GM12878 (cell line): ENCODE data around the gene BHLHE41. TPM values are rescaled to one million over a fixed set of nuclear protein-coding genes. Genes with fewer than 3 reads are reported as not detected.

Source experiments
- ATAC-seq: fragments of 200-7000 bp; cut with Tn5 transposase; 3 replicates; pipeline ENCODE4 v1.9.1; 2020; ENCODE audit warnings: mild to moderate bottlenecking, moderate library complexity
- BruUV-seq: library from RNA; stranded (reverse); fragments of 400-500 nt; replicated peaks from 2 replicates; lab custom pipeline; 2021; lab: Mats Ljungman, UMichigan
- CTCF ChIA-PET: fragments of 300-600 bp; sonication (Branson Sonifier 250); formaldehyde crosslinking; extraction: SDS; loops from one replicate; lab custom pipeline; 2021; ENCODE audit warnings: inconsistent platforms; lab: Yijun Ruan, JAX
- POLR2A ChIA-PET: fragments of 350-600 bp; formaldehyde crosslinking; extraction: SDS; loops from one replicate; lab custom pipeline; 2021; ENCODE audit warnings: inconsistent platforms; lab: Charles Lee
- RAD21 ChIA-PET: fragments of 300-600 bp; sonication (Branson Sonifier 250); formaldehyde crosslinking; loops from one replicate; lab custom pipeline; 2023; ENCODE audit warnings: antibody characterized with exemption; ENCODE audit not compliant: unreplicated experiment; lab: Charles Lee
- SMC1A ChIA-PET: fragments of 300-600 bp; sonication (Branson Sonifier 250); formaldehyde crosslinking; loops from one replicate; lab custom pipeline; 2023; ENCODE audit not compliant: unreplicated experiment, uncharacterized antibody; lab: Charles Lee
- DNase-seq: peaks from one replicate; pipeline ENCODE4 v3.0.0-alpha.2; 2011; ENCODE audit warnings: low read depth, low spot score
- FAIRE-seq: peaks from 3 replicates; lab custom pipeline; 2011; peaks lifted over from hg19 to GRCh38; lab: Jason Lieb, UNC
- H2AFZ ChIP-seq: 2 replicates; pipeline ENCODE4 v1.6.0; 2011; ENCODE audit warnings: low read depth, low read length, control low read depth; ENCODE audit not compliant: control insufficient read depth
- H3K27ac ChIP-seq: 2 replicates; pipeline ENCODE4 v1.5.1; 2011; ENCODE audit warnings: control low read depth; ENCODE audit not compliant: control insufficient read depth, insufficient read depth
- H3K27me3 ChIP-seq, 2 experiments: replicated peaks in 1 of 2; 2 replicates each; pipeline versions ENCODE4 v1.6.0 to v1.6.1; 2011; ENCODE audit warnings: low read length in 1 of 2; ENCODE audit not compliant: control insufficient read depth in 2 of 2, insufficient read depth in 2 of 2
- H3K36me3 ChIP-seq, 2 experiments: 2 replicates each; pipeline ENCODE4 v1.5.1; 2011; ENCODE audit warnings: low read length in 1 of 2; ENCODE audit not compliant: control insufficient read depth in 2 of 2, insufficient read depth in 2 of 2
- H3K4me1 ChIP-seq: 2 replicates; pipeline ENCODE4 v1.6.1; 2011; ENCODE audit warnings: mild to moderate bottlenecking, low read length, moderate library complexity, mixed read lengths; ENCODE audit not compliant: control insufficient read depth, insufficient read depth
- H3K4me2 ChIP-seq: 2 replicates; pipeline ENCODE4 v1.6.0; 2011; ENCODE audit warnings: control low read depth; ENCODE audit not compliant: control insufficient read depth, insufficient read depth
- H3K4me3 ChIP-seq: fragments of 200-600 bp; sonication (generic); 2 replicates; pipeline ENCODE4 v1.5.1; 2016
- H3K79me2 ChIP-seq: 2 replicates; pipeline ENCODE4 v1.6.0; 2011; ENCODE audit warnings: low read length; ENCODE audit not compliant: control insufficient read depth, insufficient read depth
- H3K9ac ChIP-seq: 2 replicates; pipeline ENCODE4 v1.8.0; 2011; ENCODE audit warnings: low read length, control low read depth, mixed read lengths; ENCODE audit not compliant: control insufficient read depth, insufficient read depth
- H3K9me3 ChIP-seq: replicated peaks from 3 replicates; pipeline ENCODE4 v1.5.1; 2011; ENCODE audit warnings: mild to moderate bottlenecking, low read length; ENCODE audit not compliant: control insufficient read depth, insufficient read depth
- H4K20me1 ChIP-seq: 2 replicates; pipeline ENCODE4 v1.6.0; 2011; ENCODE audit not compliant: control insufficient read depth, insufficient read depth
- BMI1 ChIP-seq: fragments of 450-650 bp; IDR thresholded peaks from 2 replicates; pipeline ENCODE4 v1.6.1; 2016; ENCODE audit warnings: mild to moderate bottlenecking, moderate library complexity, borderline replicate concordance
- CEBPB ChIP-seq, 2 experiments: fragments of 150-350 bp in 1 of 2; IDR thresholded peaks; 2 replicates each; pipeline ENCODE4 v1.6.1; 2012 to 2014; ENCODE audit warnings: low read depth in 2 of 2, low read length in 2 of 2, borderline replicate concordance in 1 of 2, inconsistent platforms in 1 of 2
- CTCF ChIP-seq, 3 experiments: IDR thresholded peaks in 2 of 3; conservative IDR thresholded peaks in 1 of 3; 2 replicates each; pipeline ENCODE4 v1.5.1; 2011; ENCODE audit warnings: low read depth in 3 of 3, low read length in 3 of 3, mild to moderate bottlenecking in 3 of 3, control low read depth in 2 of 3, moderate library complexity in 2 of 3, inconsistent platforms in 1 of 3, mixed read lengths in 1 of 3; ENCODE audit not compliant: control insufficient read depth in 2 of 3, insufficient read depth in 1 of 3; ENCODE audit errors: extremely low read depth in 1 of 3
- NR2F1 ChIP-seq: fragments of 450-650 bp; conservative IDR thresholded peaks from 2 replicates; pipeline ENCODE4 v1.6.1; 2017; ENCODE audit warnings: mild to moderate bottlenecking
- POLR2A ChIP-seq: IDR thresholded peaks from 2 replicates; pipeline ENCODE4 v1.6.1; 2011; ENCODE audit warnings: low read depth, mild to moderate bottlenecking, low read length
- SMAD5 ChIP-seq: IDR thresholded peaks from 2 replicates; pipeline ENCODE4 v1.6.1; 2016; ENCODE audit warnings: antibody characterized with exemption, low read depth
- WGBS: methylation state at CpG from one replicate; pipeline ENCODE4 v1.1.6; 2016; ENCODE audit warnings: low lambda C conversion rate; ENCODE audit not compliant: insufficient replicate concordance, insufficient coverage; ENCODE audit errors: missing lambda C conversion rate; 5-methylcytosine and 5-hydroxymethylcytosine counted together
- in situ Hi-C: fragments of 300-500 bp; cut with MboI; formaldehyde crosslinking; loops from 9 replicates; pipeline ENCODE4 v1.14.3; 2018; ENCODE audit warnings: mixed read lengths
- intact Hi-C: fragments of 100-400 bp; cut with micrococcal nuclease; formaldehyde crosslinking; loops from one replicate; pipeline ENCODE4 v1.14.2; 2022; ENCODE audit not compliant: unreplicated experiment
- polyA plus RNA-seq, 11 experiments: library from polyadenylated mRNA; depleted of rRNA in 4 of 11; unstranded in 6 of 11; stranded (reverse) in 5 of 11; fragments of >200 nt; fragmentation: Nextera tagmentation in 4 of 11; fragmentation: Illumina TruSeq in 1 of 11; extraction: Ambion mirVana in 4 of 11; extraction: Trizol in 1 of 11; gene quantifications; 1 replicate in 1 of 11; 2 replicates in 10 of 11; pipeline versions ENCODE4 v1.2.1 to v1.2.3, GENCODE V29; 2011 to 2016; ENCODE audit warnings: inconsistent platforms in 2 of 11, missing spikeins in 2 of 11, low read depth in 1 of 11
- total RNA-seq, 4 experiments: library from RNA; depleted of rRNA in 3 of 4; stranded (reverse); fragments of >200 nt in 3 of 4; fragmentation: Illumina TruSeq in 1 of 4; extraction: Trizol in 1 of 4; gene quantifications; 2 replicates each; pipeline versions ENCODE4 v1.2.1 to v1.2.3, GENCODE V29; 2013 to 2021

BHLHE41 gene
- total and polyA plus RNA-seq, 10 of the 15 experiments (the other 5 are each of a cell fraction or from before 2014, with no cell fraction given): 0.02 to 1.5 (median 0.07) TPM; not detected in 3

- H3K27ac ChIP-seq: no peak overlapping the region
- no peaks in the 10 kb centered on the region; the same call in 2 of the 3 replicates for H3K9me3 ChIP-seq
- no peaks in the 10 kb centered on the region for H3K36me3 ChIP-seq
- no peak for FAIRE-seq
- H2AFZ ChIP-seq: no peak overlapping the region
- H3K9ac ChIP-seq: no peak overlapping the region
- no peaks in the 10 kb centered on the region for H3K4me1 ChIP-seq
- CTCF ChIA-PET: no interaction called here
- no TSS peak for BruUV-seq
- in situ Hi-C loops: no loop called here
- SMC1A ChIA-PET: no interaction called here
- intact Hi-C loops: no loop called here
- H3K4me3 ChIP-seq: no peak overlapping the region
- no peaks in the 10 kb centered on the region; a peak in 3 of 4 replicates for H3K27me3 ChIP-seq
- no peaks in the 10 kb centered on the region for H4K20me1 ChIP-seq
- RAD21 ChIA-PET: no interaction called here
- H3K4me2 ChIP-seq: no peak overlapping the region
- ATAC-seq: no peak
- TF ChIP-seq BMI1 (no peak), CTCF (IDR thresholded peaks at IDR 0.05 in 2 of 3, conservative IDR thresholded peaks at IDR 0.05 in 1 of 3; ENCODE audit: control insufficient read depth in 2 of 3, extremely low read depth in 1 of 3, insufficient read depth in 1 of 3, low read depth in 3 of 3, low read length in 3 of 3) (no peak), POLR2A (no peak)
- POLR2A ChIA-PET: no interaction called here
- no peak for DNase-seq
- no peaks in the 10 kb centered on the region for H3K79me2 ChIP-seq
These were observed 14.0 kb upstream of the BHLHE41 start for GRCh38 chr12:26138860-26139259.

DNA sequence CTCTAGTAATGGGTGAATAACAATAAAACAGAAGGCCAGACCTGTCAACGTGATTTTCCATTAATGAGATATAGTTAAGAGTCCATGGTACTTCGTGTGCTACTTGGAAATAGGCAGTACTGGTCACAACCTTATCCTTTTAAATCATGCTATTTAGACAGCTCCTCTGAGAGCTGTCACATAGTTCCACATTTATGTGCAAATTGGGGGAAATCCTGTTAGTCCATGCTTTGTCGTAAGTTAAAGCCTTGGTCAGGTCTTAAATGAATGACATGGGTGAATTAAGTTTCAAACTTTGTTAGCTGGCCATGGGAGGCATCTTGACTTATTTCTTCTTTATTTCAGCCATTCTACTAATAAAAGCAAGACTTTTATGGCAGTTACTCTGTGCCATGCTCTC is 11.9 kb upstream of the BHLHE41 start:
- CTCF ChIA-PET: interaction anchor here (2.4 to 5.6 kb wide), 3 partner anchors 14 to 19 kb away, joined by 8 to 27 read pairs (median 15); no protein-coding TSS in a partner anchor
- POLR2A ChIA-PET: no interaction called here
- in situ Hi-C loops (no loop called here), intact Hi-C loops (no loop called here)
- no peaks in the 10 kb centered on the region for H3K79me2 ChIP-seq
- H3K4me3 ChIP-seq: no peak overlapping the region
- peaks cover 1 to 3% of the 10 kb centered on the region in 2 experiments; a peak in 3 of 4 replicates for H3K27me3 ChIP-seq
- no peak overlapping the region for H3K4me2 ChIP-seq
- WGBS: 64% methylated on average over 3 of the region's 3 CpGs
- DNase-seq (no peak), FAIRE-seq (no peak), ATAC-seq (no peak)
- H3K4me1 ChIP-seq: no peaks in the 10 kb centered on the region
- H3K27ac ChIP-seq: no peak overlapping the region
- no peak overlapping the region for H2AFZ ChIP-seq
- SMC1A ChIA-PET: interaction anchor here (0.7 to 2.0 kb wide), 7 partner anchors 8 to 127 kb away, joined by 3 to 8 read pairs (median 5); no protein-coding TSS in a partner anchor
- no peaks in the 10 kb centered on the region for H4K20me1 ChIP-seq
- no peaks in the 10 kb centered on the region for H3K36me3 ChIP-seq
- TF ChIP-seq NR2F1 (no peak), CEBPB (IDR thresholded peaks at IDR 0.05; ENCODE audit: borderline replicate concordance in 1 of 2, low read depth in 2 of 2, low read length in 2 of 2) (no peak), SMAD5 (no peak)
- RAD21 ChIA-PET: interaction anchor here (1.5 kb wide), 1 partner anchor 13 kb away, joined by 3 read pairs; no protein-coding TSS in a partner anchor
- H3K9me3 ChIP-seq: no peaks in the 10 kb centered on the region; the same call in 1 of the 3 replicates
- BruUV-seq: no TSS peak
- no peak overlapping the region for H3K9ac ChIP-seq
